Epidermal melanocyte (primary cell): ENCODE data around the gene TUBGCP5.
"Not testable (repeated sequence)": the region's sequence is repeated elsewhere in the genome, so short reads cannot be mapped to it uniquely, and the experiment has no call there.

Experiments used
- DNase-seq: peaks from one replicate; pipeline ENCODE4 v3.0.0; 2011; ENCODE audit warnings: low spot score; ENCODE audit not compliant: insufficient read length

The TUBGCP5 gene

DNA sequence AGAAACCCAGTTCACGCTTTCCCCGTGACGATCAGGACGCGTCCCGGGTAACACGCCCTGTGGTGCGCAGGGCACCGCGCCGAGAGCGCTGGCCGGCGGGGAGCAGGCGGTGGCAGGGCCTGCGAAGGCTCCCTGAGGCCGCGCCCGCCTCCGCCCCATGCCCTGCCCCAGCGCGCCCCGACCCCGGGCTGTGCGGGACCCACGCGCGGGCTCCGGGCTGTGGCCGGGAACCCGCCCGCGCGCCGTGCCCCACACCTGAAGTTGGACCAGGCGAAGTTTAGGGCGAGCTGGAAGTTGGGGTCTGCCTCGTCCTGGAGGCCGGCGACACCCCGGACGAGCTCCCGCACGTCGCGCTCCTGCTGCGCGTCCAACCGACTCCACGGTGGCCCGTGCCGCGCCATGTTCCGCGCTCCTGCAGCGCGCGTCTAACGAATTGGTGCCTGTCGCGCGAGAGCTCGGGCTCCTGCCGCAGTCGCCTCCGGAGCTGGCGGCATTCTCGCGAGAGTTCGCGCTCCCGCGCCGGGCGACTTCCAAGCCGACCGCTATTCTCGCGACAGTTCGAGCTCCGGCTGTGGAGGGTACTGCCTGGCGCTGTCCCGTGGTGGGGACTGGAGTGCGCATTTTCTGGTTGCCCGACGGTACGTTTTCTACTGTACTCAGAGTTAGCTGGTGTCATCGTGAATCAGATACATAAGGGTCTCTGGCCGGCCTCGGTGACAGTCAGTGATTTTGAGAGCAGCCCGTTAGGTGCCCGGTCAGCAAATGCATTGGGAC, at the start of gene TUBGCP5:
Gene TUBGCP5 (minus strand): TSS at position 427 of the 774 bp plus-strand sequence. CDS start 26 bp downstream, at position 401.
- peak; percentile 84 for DNase-seq

- DNase-seq: no peak
Observed at GRCh38 chr15:23083115-23083514, 43.7 kb upstream of the TUBGCP5 start.

- DNase-seq: not testable (repeated sequence)
Observed at GRCh38 chr15:23081996-23082737, 42.8 kb upstream of the TUBGCP5 start.

DNA sequence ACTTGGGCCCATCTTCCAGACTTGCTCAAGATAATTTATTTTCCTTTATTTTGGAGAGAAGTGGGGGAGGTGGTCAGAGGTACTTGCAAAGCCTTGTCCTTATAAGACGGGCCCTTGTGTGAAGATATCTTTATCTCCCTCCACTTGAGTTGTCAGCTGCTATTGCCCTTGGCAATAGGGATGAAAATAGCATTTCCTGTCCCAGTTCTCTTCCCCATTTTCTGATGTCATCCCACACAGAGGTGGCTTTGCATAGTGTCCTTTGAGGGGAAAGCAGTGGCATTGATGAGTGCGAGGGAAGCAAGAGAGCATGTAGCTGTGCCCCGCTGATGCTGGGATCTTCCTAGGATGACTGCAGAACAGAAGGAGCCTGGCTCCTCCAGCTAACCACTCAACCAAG, 41.9 kb upstream of the TUBGCP5 start:
- DNase-seq: no peak

GRCh38 chr15:23079766-23080165, 40.4 kb upstream of the TUBGCP5 start:
- DNase-seq: no peak

- DNase-seq: no peak
Observed at GRCh38 chr15:23075927-23076326, 36.6 kb upstream of the TUBGCP5 start.

GRCh38 chr15:23074684-23075083, 35.3 kb upstream of the TUBGCP5 start:
- DNase-seq: no peak

- no peak for DNase-seq
Observed at GRCh38 chr15:23073890-23074646, 34.7 kb upstream of the TUBGCP5 start.

GRCh38 chr15:23072633-23073032, 33.3 kb upstream of the TUBGCP5 start:
- DNase-seq: no peak

- DNase-seq: no peak
Observed at GRCh38 chr15:23069496-23070166, 30.3 kb upstream of the TUBGCP5 start.

DNA sequence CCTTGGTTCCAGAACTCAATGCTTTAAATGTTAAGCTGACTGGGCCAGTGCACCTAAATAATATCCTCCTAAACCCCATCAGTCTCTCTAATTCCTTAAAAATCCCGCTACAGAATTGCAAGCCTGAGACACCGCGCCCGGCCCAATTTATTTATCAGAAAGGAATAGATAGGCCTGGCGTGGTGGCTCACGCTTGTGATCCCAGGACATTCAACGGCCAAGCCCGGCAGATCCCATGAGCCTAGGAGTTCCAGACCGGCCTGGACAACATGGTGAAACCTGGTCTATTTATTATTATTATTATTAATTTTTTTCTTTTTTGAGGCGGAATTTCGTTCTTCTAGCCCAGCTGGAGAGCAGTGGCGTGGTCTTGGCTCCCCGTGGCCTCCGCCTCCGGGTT, 28.0 kb upstream of the TUBGCP5 start:
- DNase-seq: no peak

DNA sequence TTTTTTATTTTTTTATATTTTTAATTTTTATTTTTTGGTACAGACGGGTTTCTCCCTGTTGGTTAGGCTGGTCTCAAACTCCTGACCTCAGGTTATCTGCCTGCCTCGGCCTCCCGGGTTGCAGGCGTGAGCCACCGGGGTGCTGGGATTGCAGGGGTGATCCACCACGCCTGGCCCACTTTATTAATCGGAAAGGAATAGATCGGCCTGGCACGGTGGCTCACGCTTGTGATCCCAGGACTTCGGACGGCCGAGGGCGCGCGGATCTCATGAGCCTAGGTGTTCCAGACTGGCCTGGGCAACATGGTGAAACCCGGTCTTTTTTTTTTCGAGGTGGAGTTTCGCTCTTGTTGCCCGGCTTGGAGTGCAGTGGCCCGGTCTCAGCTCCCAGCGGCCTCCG, 26.5 kb upstream of the TUBGCP5 start:
- DNase-seq: no peak

- DNase-seq: no peak
Observed at GRCh38 chr15:23064156-23064555, 24.8 kb upstream of the TUBGCP5 start.

GRCh38 chr15:23057707-23058106, 18.3 kb upstream of the TUBGCP5 start:
- DNase-seq: no peak

DNA sequence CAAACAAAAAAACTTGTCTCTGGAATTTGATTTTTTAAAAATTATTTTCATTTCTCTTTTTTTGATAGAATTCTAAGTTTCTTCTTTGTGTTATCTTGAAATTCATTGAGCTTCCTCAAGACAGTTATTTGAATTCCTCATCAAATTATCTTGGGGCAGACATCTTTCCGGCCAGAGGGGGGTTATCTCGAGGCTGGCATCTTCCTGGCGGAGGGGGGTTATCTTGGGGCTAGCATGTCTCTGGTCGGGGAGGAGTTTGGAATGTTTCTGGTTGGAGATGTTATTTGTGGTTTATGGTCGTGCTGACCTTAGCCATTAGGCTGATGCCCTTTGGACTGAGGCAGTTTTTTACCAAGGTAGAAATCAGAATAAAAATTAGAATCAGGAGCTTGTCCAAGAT, 15.9 kb upstream of the TUBGCP5 start:
- no peak for DNase-seq

GRCh38 chr15:23052522-23052921, 13.2 kb upstream of the TUBGCP5 start:
- DNase-seq: no peak

GRCh38 chr15:23050708-23051107, 11.3 kb upstream of the TUBGCP5 start:
- no peak for DNase-seq

DNA sequence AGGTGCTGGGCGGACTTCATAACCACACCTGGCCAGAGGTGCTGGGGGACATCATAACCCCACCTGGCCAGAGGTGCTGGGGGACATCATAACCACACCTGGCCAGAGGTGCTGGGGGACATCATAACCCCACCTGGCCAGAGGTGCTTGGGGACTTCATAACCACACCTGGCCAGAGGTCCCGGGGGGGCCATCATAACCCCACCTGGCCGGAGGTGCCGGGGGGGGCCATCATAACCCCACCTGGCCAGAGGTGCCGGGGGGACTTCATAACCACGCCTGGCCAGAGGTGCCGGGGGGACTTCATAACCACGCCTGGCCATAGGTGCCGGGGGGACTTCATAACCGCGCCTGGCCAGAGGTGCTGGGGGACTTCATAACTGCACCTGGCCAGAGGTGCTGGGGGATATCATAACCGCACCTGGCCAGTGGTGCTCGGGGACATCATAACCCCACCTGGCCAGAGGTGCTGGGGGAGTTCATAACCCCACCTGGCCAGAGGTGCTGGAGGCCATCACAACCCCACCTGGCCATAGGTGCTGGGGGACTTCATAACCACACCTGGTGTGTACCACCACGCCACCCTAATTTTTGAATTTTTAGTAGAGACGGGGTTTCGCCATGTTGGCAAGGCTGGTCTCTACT, 10.7 kb upstream of the TUBGCP5 start:
- DNase-seq: no peak

GRCh38 chr15:23048572-23049282, 9.4 kb upstream of the TUBGCP5 start:
- DNase-seq: not testable (repeated sequence)

DNA sequence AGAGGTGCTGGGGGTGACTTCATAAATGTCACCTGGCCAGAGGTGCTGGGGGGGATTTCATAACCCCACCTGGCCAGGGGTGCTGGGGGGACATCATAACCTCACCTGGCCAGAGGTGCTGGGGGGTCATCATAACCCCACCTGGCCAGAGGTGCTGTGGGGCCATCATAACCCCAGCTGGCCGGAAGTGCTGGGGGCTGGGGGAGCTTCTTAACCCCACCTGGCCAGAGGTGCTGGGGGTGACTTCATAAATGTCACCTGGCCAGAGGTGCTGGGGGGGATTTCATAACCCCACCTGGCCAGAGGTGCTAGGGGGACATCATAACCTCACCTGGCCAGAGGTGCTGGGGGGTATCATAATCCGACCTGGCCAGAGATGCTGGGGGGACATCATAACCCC, 4.6 kb upstream of the TUBGCP5 start:
- DNase-seq: not testable (repeated sequence)
